PC-9 (cell line): ENCODE measurements around the gene UBA52.

Experiments used
- EZH2 ChIP-seq: fragments of 200-600 bp; sonication (generic); IDR thresholded peaks from 2 replicates; pipeline ENCODE4 v1.8.0; 2017; ENCODE audit warnings: antibody characterized with exemption, low read depth
- TF ChIP-seq, protein P1 (sequence below): fragments of 200-600 bp; sonication (generic); conservative IDR thresholded peaks from 2 replicates; pipeline ENCODE4 v1.6.1; 2017; ENCODE audit warnings: mixed run types, antibody characterized with exemption, mild to moderate bottlenecking, moderate library complexity

DNA sequence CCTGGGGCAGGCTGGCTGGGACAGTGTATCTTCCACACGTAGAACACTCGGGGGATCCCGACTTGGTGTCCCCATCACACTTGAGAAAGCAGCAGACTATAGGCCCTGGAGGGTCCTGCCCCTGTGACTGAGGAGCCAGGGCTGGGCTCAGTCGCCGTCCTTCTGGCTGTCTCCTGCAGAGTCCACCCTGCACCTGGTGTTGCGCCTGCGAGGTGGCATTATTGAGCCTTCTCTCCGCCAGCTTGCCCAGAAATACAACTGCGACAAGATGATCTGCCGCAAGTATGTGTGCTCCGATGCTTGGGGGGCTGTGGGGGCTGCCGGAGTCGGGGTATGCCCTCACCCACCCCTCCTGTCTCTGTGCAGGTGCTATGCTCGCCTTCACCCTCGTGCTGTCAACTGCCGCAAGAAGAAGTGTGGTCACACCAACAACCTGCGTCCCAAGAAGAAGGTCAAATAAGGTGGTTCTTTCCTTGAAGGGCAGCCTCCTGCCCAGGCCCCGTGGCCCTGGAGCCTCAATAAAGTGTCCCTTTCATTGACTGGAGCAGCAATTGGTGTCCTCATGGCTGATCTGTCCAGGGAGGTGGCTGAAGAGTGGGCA is 3.1 kb downstream of the UBA52 start:
- TF ChIP-seq, protein P1, sequence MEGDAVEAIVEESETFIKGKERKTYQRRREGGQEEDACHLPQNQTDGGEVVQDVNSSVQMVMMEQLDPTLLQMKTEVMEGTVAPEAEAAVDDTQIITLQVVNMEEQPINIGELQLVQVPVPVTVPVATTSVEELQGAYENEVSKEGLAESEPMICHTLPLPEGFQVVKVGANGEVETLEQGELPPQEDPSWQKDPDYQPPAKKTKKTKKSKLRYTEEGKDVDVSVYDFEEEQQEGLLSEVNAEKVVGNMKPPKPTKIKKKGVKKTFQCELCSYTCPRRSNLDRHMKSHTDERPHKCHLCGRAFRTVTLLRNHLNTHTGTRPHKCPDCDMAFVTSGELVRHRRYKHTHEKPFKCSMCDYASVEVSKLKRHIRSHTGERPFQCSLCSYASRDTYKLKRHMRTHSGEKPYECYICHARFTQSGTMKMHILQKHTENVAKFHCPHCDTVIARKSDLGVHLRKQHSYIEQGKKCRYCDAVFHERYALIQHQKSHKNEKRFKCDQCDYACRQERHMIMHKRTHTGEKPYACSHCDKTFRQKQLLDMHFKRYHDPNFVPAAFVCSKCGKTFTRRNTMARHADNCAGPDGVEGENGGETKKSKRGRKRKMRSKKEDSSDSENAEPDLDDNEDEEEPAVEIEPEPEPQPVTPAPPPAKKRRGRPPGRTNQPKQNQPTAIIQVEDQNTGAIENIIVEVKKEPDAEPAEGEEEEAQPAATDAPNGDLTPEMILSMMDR, result no peak
- no peak for TF ChIP-seq EZH2
